Muscle layer of duodenum (tissue), 2 donors: ENCODE measurements around the gene ITPRID1.
"Not testable (repeated sequence)": the region's sequence is repeated elsewhere in the genome, so short reads cannot be mapped to it uniquely, and the experiment has no call there.

Source experiments
- H3K27ac ChIP-seq: one replicate; pipeline ENCODE4 v1.7.0; 2013; ENCODE audit warnings: mild to moderate bottlenecking, low read length
- H3K27me3 ChIP-seq: one replicate; pipeline ENCODE4 v1.7.0; 2013; ENCODE audit warnings: low read depth, mild to moderate bottlenecking, control low read depth, low read length
- H3K36me3 ChIP-seq, 2 donors: one replicate each; pipeline ENCODE4 v1.7.0; 2013; ENCODE audit warnings: low read length in 2 of 2, control low read depth in 1 of 2, mild to moderate bottlenecking in 1 of 2; ENCODE audit not compliant: insufficient read depth in 2 of 2, control insufficient read depth in 1 of 2
- H3K4me1 ChIP-seq, 2 donors: one replicate each; pipeline ENCODE4 v1.7.0; 2013; ENCODE audit warnings: low read length in 2 of 2, mild to moderate bottlenecking in 2 of 2, control low read depth in 1 of 2, moderate library complexity in 1 of 2; ENCODE audit not compliant: insufficient read depth in 2 of 2, control insufficient read depth in 1 of 2
- H3K4me3 ChIP-seq, 2 donors: one replicate each; pipeline ENCODE4 v1.7.0; 2013; ENCODE audit warnings: low read length in 2 of 2, low read depth in 1 of 2, mild to moderate bottlenecking in 1 of 2
- H3K9me3 ChIP-seq, 2 donors: one replicate each; pipeline ENCODE4 v1.7.0; 2013; ENCODE audit warnings: low read length in 2 of 2, control low read depth in 1 of 2, mild to moderate bottlenecking in 1 of 2; ENCODE audit not compliant: control insufficient read depth in 1 of 2
- donor health status: healthy.

The ITPRID1 gene

GRCh38 chr7:31513790-31514189, at the start of gene ITPRID1:
TSS of gene ITPRID1 (plus strand) at chr7:31514090. CDS start at chr7:31553025, 38,935 bp downstream.
- Histone ChIP-seq H3K36me3 (no peaks in the 10 kb centered on the region), H3K27me3 (no peaks in the 10 kb centered on the region), H3K27ac (no peak within 1 kb of the TSS), H3K4me1 (no peaks in the 10 kb centered on the region), H3K4me3 (no peak within 1 kb of the TSS), H3K9me3 (peaks cover 0 to 8% of the 10 kb centered on the region in 2 donors)

GRCh38 chr7:31464601-31465000, 49.3 kb upstream of the ITPRID1 start:
- Histone ChIP-seq H3K9me3 (no peaks in the 10 kb centered on the region), H3K27ac (no peak overlapping the region), H3K36me3 (no peaks in the 10 kb centered on the region), H3K4me3 (no peak overlapping the region), H3K4me1 (no peaks in the 10 kb centered on the region), H3K27me3 (no peaks in the 10 kb centered on the region)

- Histone ChIP-seq H3K4me3 (no peak overlapping the region), H3K9me3 (no peaks in the 10 kb centered on the region), H3K27ac (no peak overlapping the region), H3K4me1 (no peaks in the 10 kb centered on the region), H3K36me3 (no peaks in the 10 kb centered on the region), H3K27me3 (no peaks in the 10 kb centered on the region)
Measured at GRCh38 chr7:31465285-31465684, 48.6 kb upstream of the ITPRID1 start.

GRCh38 chr7:31466036-31466435, 47.9 kb upstream of the ITPRID1 start:
- no peaks in the 10 kb centered on the region for H3K27me3 ChIP-seq
- no peaks in the 10 kb centered on the region for H3K36me3 ChIP-seq
- H3K4me3 ChIP-seq, result no peak overlapping the region

GRCh38 chr7:31470883-31471282, 43.0 kb upstream of the ITPRID1 start:
- not testable (repeated sequence) for H3K27me3 ChIP-seq, H3K4me3 ChIP-seq, H3K27ac ChIP-seq, H3K36me3 ChIP-seq, H3K4me1 ChIP-seq, H3K9me3 ChIP-seq

More at GRCh38 chr7:31466036-31466435, 47.9 kb upstream of the ITPRID1 start:
- Histone ChIP-seq H3K27ac (no peak overlapping the region), H3K4me1 (no peaks in the 10 kb centered on the region), H3K9me3 (no peaks in the 10 kb centered on the region)

- no peaks in the 10 kb centered on the region for H3K9me3 ChIP-seq
- H3K27ac ChIP-seq, result no peak overlapping the region
- no peaks in the 10 kb centered on the region for H3K36me3 ChIP-seq
- no peaks in the 10 kb centered on the region for H3K27me3 ChIP-seq
- peaks cover 0 to 5% of the 10 kb centered on the region in 2 donors for H3K4me1 ChIP-seq
- no peak overlapping the region for H3K4me3 ChIP-seq
Measured at GRCh38 chr7:31475368-31475767, 38.5 kb upstream of the ITPRID1 start.

GRCh38 chr7:31476073-31476745, 37.7 kb upstream of the ITPRID1 start:
- H3K9me3 ChIP-seq, result no peaks in the 10 kb centered on the region
- no peaks in the 10 kb centered on the region for H3K27me3 ChIP-seq
- no peaks in the 10 kb centered on the region for H3K36me3 ChIP-seq
- no peak overlapping the region for H3K4me3 ChIP-seq
- peaks cover 0 to 5% of the 10 kb centered on the region in 2 donors for H3K4me1 ChIP-seq
- no peak overlapping the region for H3K27ac ChIP-seq

GRCh38 chr7:31476941-31477677, 36.8 kb upstream of the ITPRID1 start:
- Histone ChIP-seq H3K27me3 (no peaks in the 10 kb centered on the region), H3K9me3 (no peaks in the 10 kb centered on the region), H3K4me1 (peaks cover 0 to 5% of the 10 kb centered on the region in 2 donors), H3K27ac (no peak overlapping the region), H3K36me3 (no peaks in the 10 kb centered on the region), H3K4me3 (no peak overlapping the region)

GRCh38 chr7:31478018-31478417, 35.9 kb upstream of the ITPRID1 start:
- H3K9me3 ChIP-seq, result no peaks in the 10 kb centered on the region
- no peak overlapping the region for H3K27ac ChIP-seq

GRCh38 chr7:31478721-31479120, 35.2 kb upstream of the ITPRID1 start:
- Histone ChIP-seq H3K27ac (no peak overlapping the region), H3K27me3 (no peaks in the 10 kb centered on the region), H3K4me1 (no peaks in the 10 kb centered on the region), H3K4me3 (no peak overlapping the region), H3K36me3 (no peaks in the 10 kb centered on the region), H3K9me3 (no peaks in the 10 kb centered on the region)

More at GRCh38 chr7:31478018-31478417, 35.9 kb upstream of the ITPRID1 start:
- no peak overlapping the region for H3K4me3 ChIP-seq
- H3K4me1 ChIP-seq, result peaks cover 0 to 3% of the 10 kb centered on the region in 2 donors
- no peaks in the 10 kb centered on the region for H3K36me3 ChIP-seq
- no peaks in the 10 kb centered on the region for H3K27me3 ChIP-seq

GRCh38 chr7:31487071-31487470, 26.8 kb upstream of the ITPRID1 start:
- Histone ChIP-seq H3K9me3 (no peaks in the 10 kb centered on the region), H3K27me3 (no peaks in the 10 kb centered on the region), H3K4me1 (no peaks in the 10 kb centered on the region), H3K27ac (no peak overlapping the region), H3K36me3 (no peaks in the 10 kb centered on the region), H3K4me3 (no peak overlapping the region)
